ENCODE results near the gene NCOR2. TPM values are rescaled to one million over a fixed set of nuclear protein-coding genes. Genes with fewer than 3 reads are reported as not detected.

NCOR2 gene
- total and polyA plus RNA-seq, 2 donors (not counting 1 experiment from before 2014, with no cell fraction given) = 25.9 to 144 TPM

GRCh38 chr12:124571556-124571955 is 4.1 kb upstream of the NCOR2 start:
- CTCF ChIA-PET = no interaction called here
- H3K4me1 ChIP-seq (ENCODE audit: control insufficient read depth in 2 of 2, insufficient read depth in 2 of 2, low read length in 2 of 2) = peaks cover 12 to 20% of the 10 kb centered on the region in 2 donors
- peaks cover 0 to 4% (median 0%) of the 10 kb centered on the region in 3 donors for H3K9me3 ChIP-seq (ENCODE audit: control extremely low read depth in 1 of 3, control insufficient read depth in 2 of 3, insufficient read depth in 1 of 3, low read length in 2 of 3)
- H3K4me2 ChIP-seq (replicated peaks; ENCODE audit: low read depth, low read length, poor library complexity, severe bottlenecking) = no peak overlapping the region
- intact Hi-C loops (cut with micrococcal nuclease) = no loop called here
- Mint-ChIP-seq H3K4me1 (peaks cover 11% of the 10 kb centered on the region), H3K4me3 (no peak overlapping the region), H3K9me3 (ENCODE audit: insufficient read depth) (no peaks in the 10 kb centered on the region), H3K27me3 (no peaks in the 10 kb centered on the region), H3K27ac (no peak overlapping the region)
- POLR2A ChIA-PET = no interaction called here
- no peak overlapping the region for H3K9ac ChIP-seq (ENCODE audit: low read length)
- no peak overlapping the region for H2AFZ ChIP-seq (ENCODE audit: insufficient read depth, low read depth, low read length, poor library complexity, severe bottlenecking)
- H3K36me3 ChIP-seq (replicated peaks in 1 of 2; ENCODE audit: control extremely low read depth in 1 of 2, control insufficient read depth in 1 of 2, extremely low read depth in 1 of 2, insufficient read depth in 2 of 2, low read length in 1 of 2) = no peaks in the 10 kb centered on the region
- no peaks in the 10 kb centered on the region for H3K27me3 ChIP-seq (replicated peaks in 1 of 4; ENCODE audit: control extremely low read depth in 1 of 4, control insufficient read depth in 3 of 4, insufficient read depth in 4 of 4, low read length in 3 of 4)
- ATAC-seq (ENCODE audit: low read depth) (no peak), DNase-seq (no peak)
- peaks cover 5% of the 10 kb centered on the region for H4K20me1 ChIP-seq (ENCODE audit: control insufficient read depth, insufficient read depth, low read length, poor library complexity, severe bottlenecking)
- no CpG with 5 or more reads among the region's 2 CpGs for WGBS (ENCODE audit: insufficient coverage)
- TF ChIP-seq EZH2 (IDR thresholded peaks at IDR 0.05; ENCODE audit: borderline replicate concordance, insufficient read depth, low read depth, low read length, poor library complexity, severe bottlenecking) (no peak), CTCF (IDR thresholded peaks at IDR 0.05) (no peak)
- H3K79me2 ChIP-seq (ENCODE audit: control insufficient read depth, insufficient read depth, low read length) = peaks cover 10% of the 10 kb centered on the region
- no peak overlapping the region for H3K4me3 ChIP-seq (ENCODE audit: control extremely low read depth in 1 of 5, extremely low read depth in 1 of 5, insufficient read depth in 1 of 5, low read depth in 2 of 5, low read length in 4 of 5)
- no peak overlapping the region for H3K27ac ChIP-seq (ENCODE audit: low read length in 2 of 2)

DNA sequence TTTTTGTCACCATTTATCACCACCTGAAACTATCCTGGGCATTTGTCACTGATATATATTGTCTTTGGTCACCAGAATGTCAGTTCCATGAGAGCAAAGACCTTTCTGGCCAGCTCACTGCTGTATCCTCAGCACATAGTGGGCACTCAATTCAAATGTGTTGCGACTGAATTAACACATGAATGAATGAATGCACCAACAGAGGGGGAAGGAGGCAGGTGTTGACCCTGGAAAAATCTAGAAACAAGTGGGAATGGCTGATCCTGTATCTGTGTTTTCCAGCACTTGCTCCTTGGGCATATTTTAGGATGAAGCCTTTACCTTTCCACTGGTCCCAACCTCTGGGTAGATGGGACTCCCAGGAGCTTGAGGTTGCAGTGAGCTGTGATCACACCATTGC is 3.4 kb upstream of the NCOR2 start:
- POLR2A ChIA-PET = no interaction called here
- Histone ChIP-seq H3K4me3 (ENCODE audit: control extremely low read depth in 1 of 5, extremely low read depth in 1 of 5, insufficient read depth in 1 of 5, low read depth in 2 of 5, low read length in 4 of 5) (no peak overlapping the region), H3K4me1 (ENCODE audit: control insufficient read depth in 2 of 2, insufficient read depth in 2 of 2, low read length in 2 of 2) (peaks cover 14 to 23% of the 10 kb centered on the region in 2 donors), H3K27ac (ENCODE audit: low read length in 2 of 2) (no peak overlapping the region), H3K9ac (ENCODE audit: low read length) (no peak overlapping the region), H2AFZ (ENCODE audit: insufficient read depth, low read depth, low read length, poor library complexity, severe bottlenecking) (no peak overlapping the region), H3K36me3 (replicated peaks in 1 of 2; ENCODE audit: control extremely low read depth in 1 of 2, control insufficient read depth in 1 of 2, extremely low read depth in 1 of 2, insufficient read depth in 2 of 2, low read length in 1 of 2) (no peaks in the 10 kb centered on the region), H3K79me2 (ENCODE audit: control insufficient read depth, insufficient read depth, low read length) (peaks cover 17% of the 10 kb centered on the region), H4K20me1 (ENCODE audit: control insufficient read depth, insufficient read depth, low read length, poor library complexity, severe bottlenecking) (peaks cover 12% of the 10 kb centered on the region), H3K9me3 (ENCODE audit: control extremely low read depth in 1 of 3, control insufficient read depth in 2 of 3, insufficient read depth in 1 of 3, low read length in 2 of 3) (no peaks in the 10 kb centered on the region), H3K4me2 (replicated peaks; ENCODE audit: low read depth, low read length, poor library complexity, severe bottlenecking) (no peak overlapping the region), H3K27me3 (replicated peaks in 1 of 4; ENCODE audit: control extremely low read depth in 1 of 4, control insufficient read depth in 3 of 4, insufficient read depth in 4 of 4, low read length in 3 of 4) (no peaks in the 10 kb centered on the region)
- intact Hi-C loops (cut with micrococcal nuclease) = no loop called here
- CTCF ChIA-PET = no interaction called here
- ATAC-seq (ENCODE audit: low read depth) = no peak
- Mint-ChIP-seq H3K27ac (no peak overlapping the region), H3K27me3 (no peaks in the 10 kb centered on the region), H3K9me3 (ENCODE audit: insufficient read depth) (no peaks in the 10 kb centered on the region), H3K4me3 (no peak overlapping the region), H3K4me1 (peaks cover 13% of the 10 kb centered on the region)
- WGBS (ENCODE audit: insufficient coverage) = 100% methylated on average over 1 of the region's 1 CpG
- TF ChIP-seq CTCF (IDR thresholded peaks at IDR 0.05) (no peak), EZH2 (IDR thresholded peaks at IDR 0.05; ENCODE audit: borderline replicate concordance, insufficient read depth, low read depth, low read length, poor library complexity, severe bottlenecking) (no peak)
- no peak for DNase-seq

Data from B cell (primary cell).